Thoracic aorta (tissue), 2 donors: ENCODE results near the gene PGAM1. TPM values are rescaled to one million over a fixed set of nuclear protein-coding genes. Genes with fewer than 3 reads are reported as not detected.
A peak's percentile ranks its signal among the peaks of the same experiment; 100 is the strongest.

Experiments
- ATAC-seq: fragments of 150-250 bp; one replicate; pipeline ENCODE4 v1.8.0; 2017; ENCODE audit warnings: low read depth; ENCODE audit not compliant: insufficient number of reproducible peaks, low FRiP score
- DNase-seq: peaks from one replicate; pipeline ENCODE4 v3.0.0-alpha.2; 2020; ENCODE audit warnings: low spot score
- H3K27ac ChIP-seq, 2 donors: fragments of 200-600 bp; sonication (generic); 1 replicate in 1 of 2; 2 replicates in 1 of 2; pipeline ENCODE4 v1.5.1; 2016; ENCODE audit warnings: mild to moderate bottlenecking in 2 of 2, moderate library complexity in 2 of 2
- H3K27me3 ChIP-seq: fragments of 200-600 bp; sonication (generic); replicated peaks from 2 replicates; pipeline ENCODE4 v1.6.0; 2016; ENCODE audit warnings: mild to moderate bottlenecking; ENCODE audit not compliant: insufficient read depth
- H3K36me3 ChIP-seq: fragments of 200-600 bp; sonication (generic); one replicate; pipeline ENCODE4 v1.5.1; 2016
- H3K4me1 ChIP-seq, 2 donors: fragments of 200-600 bp; sonication (generic); 1 replicate in 1 of 2; 2 replicates in 1 of 2; pipeline versions ENCODE4 v1.5.1 to v1.6.0; 2016; ENCODE audit warnings: low read depth in 2 of 2, mild to moderate bottlenecking in 1 of 2; ENCODE audit not compliant: control insufficient read depth in 1 of 2
- H3K4me3 ChIP-seq: fragments of 200-600 bp; sonication (generic); 2 replicates; pipeline ENCODE4 v1.5.1; 2016; ENCODE audit warnings: mild to moderate bottlenecking
- H3K9me3 ChIP-seq: fragments of 200-600 bp; sonication (generic); 2 replicates; pipeline ENCODE4 v1.5.1; 2016
- CTCF ChIP-seq: fragments of 200-600 bp; sonication (generic); IDR thresholded peaks from one replicate; pipeline ENCODE4 v1.5.1; 2019; ENCODE audit warnings: antibody characterized with exemption
- total RNA-seq, 2 donors: library from RNA; depleted of rRNA; stranded (reverse); fragments of >200 nt; gene quantifications; one replicate each; pipeline versions ENCODE4 v1.1.0 to v1.2.3, GENCODE V29; 2016

Gene PGAM1
- total RNA-seq, 2 donors from 2014 or later = 199 to 231 TPM

- peaks cover 3 to 18% of the 10 kb centered on the region in 2 donors for H3K4me1 ChIP-seq
- TF ChIP-seq CTCF = no peak
- peaks cover 70% of the 10 kb centered on the region for H3K36me3 ChIP-seq
Observed at GRCh38 chr10:97456686-97457065, 30.7 kb downstream of the PGAM1 start.

GRCh38 chr10:97459111-97459510 is 33.1 kb downstream of the PGAM1 start:
- Histone ChIP-seq H3K36me3 (peaks cover 81% of the 10 kb centered on the region), H3K27me3 (no peaks in the 10 kb centered on the region), H3K4me1 (peaks cover 3 to 11% of the 10 kb centered on the region in 2 donors), H3K4me3 (no peak overlapping the region), H3K27ac (no peak overlapping the region), H3K9me3 (no peaks in the 10 kb centered on the region)
- TF ChIP-seq CTCF = no peak
- no peak for ATAC-seq
- no peak for DNase-seq

More at GRCh38 chr10:97456686-97457065, 30.7 kb downstream of the PGAM1 start:
- no peaks in the 10 kb centered on the region for H3K27me3 ChIP-seq
- H3K4me3 ChIP-seq = no peak overlapping the region
- ATAC-seq (no peak), DNase-seq (no peak)
- H3K9me3 ChIP-seq = no peaks in the 10 kb centered on the region
- no peak overlapping the region for H3K27ac ChIP-seq

GRCh38 chr10:97459933-97460332 is 33.9 kb downstream of the PGAM1 start:
- Histone ChIP-seq H3K4me1 (peaks cover 1 to 3% of the 10 kb centered on the region in 2 donors), H3K36me3 (peaks cover 88% of the 10 kb centered on the region), H3K27me3 (no peaks in the 10 kb centered on the region), H3K4me3 (no peak overlapping the region), H3K27ac (no peak overlapping the region), H3K9me3 (no peaks in the 10 kb centered on the region)
- no peak for ATAC-seq
- no peak for TF ChIP-seq CTCF
- DNase-seq = no peak

- no peak overlapping the region for H3K4me3 ChIP-seq
- TF ChIP-seq CTCF = no peak
- ATAC-seq = no peak
- H3K4me1 ChIP-seq = no peaks in the 10 kb centered on the region
- no peak for DNase-seq
- H3K27me3 ChIP-seq = no peaks in the 10 kb centered on the region
- no peak overlapping the region for H3K27ac ChIP-seq
- H3K9me3 ChIP-seq = no peaks in the 10 kb centered on the region
- peaks cover 92% of the 10 kb centered on the region for H3K36me3 ChIP-seq
Observed at GRCh38 chr10:97462309-97462708, 36.3 kb downstream of the PGAM1 start.

- ATAC-seq = peak; percentile 19
- DNase-seq = no peak
- Histone ChIP-seq H3K4me1 (no peaks in the 10 kb centered on the region), H3K27me3 (no peaks in the 10 kb centered on the region), H3K36me3 (peaks cover 93% of the 10 kb centered on the region), H3K27ac (peak overlapping the region in 1 of 2 donors; percentile 20), H3K9me3 (no peaks in the 10 kb centered on the region), H3K4me3 (no peak overlapping the region)
- TF ChIP-seq CTCF = peak; percentile 80
Observed at GRCh38 chr10:97463363-97464132, 37.6 kb downstream of the PGAM1 start.
